HG02840 (cell line): ENCODE measurements around the gene SV2B.

Experiments
- ATAC-seq: cut with Tn5 transposase; IDR thresholded peaks from one replicate; pipeline ENCODE4 v1.9.1; 2021; ENCODE audit warnings: mild to moderate bottlenecking, moderate library complexity, moderate number of reproducible peaks; ENCODE audit not compliant: unreplicated experiment, low FRiP score

SV2B gene

DNA sequence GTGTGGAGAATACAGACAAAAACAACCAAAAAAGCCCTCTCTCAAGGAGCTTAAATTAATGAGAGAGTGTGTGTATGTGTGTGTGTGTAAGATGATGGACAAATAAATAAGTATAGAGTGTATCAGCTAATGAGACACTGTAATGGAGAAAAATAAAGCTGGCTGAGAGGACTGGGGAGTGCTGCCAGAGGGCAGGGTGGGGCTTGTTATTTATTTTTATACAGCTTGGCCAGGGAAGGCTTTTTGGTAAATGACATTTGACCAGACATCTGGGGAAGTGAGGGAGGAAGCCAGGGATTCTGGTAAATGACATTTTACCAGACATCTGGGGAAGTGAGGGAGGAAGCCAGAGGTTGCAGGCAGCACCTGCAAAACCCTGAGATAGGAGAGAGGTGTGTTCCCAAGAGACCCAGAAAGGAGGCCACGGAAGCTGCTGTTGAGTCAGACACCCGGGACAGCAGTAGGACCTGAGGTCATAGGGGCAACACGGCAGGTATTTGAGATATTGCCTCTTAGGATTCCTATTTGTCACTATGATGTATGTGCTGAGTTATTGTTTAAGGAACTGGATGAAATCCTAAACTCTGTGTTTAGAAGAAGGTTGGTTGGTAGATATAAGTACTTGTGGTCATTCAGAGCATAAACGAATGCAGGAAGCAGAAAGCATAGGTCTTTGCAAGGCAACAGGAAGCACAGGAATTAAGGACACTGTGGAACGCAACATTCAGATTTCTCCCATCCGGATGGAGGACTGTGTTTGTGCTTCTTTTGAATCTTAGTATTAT, 2.7 kb downstream of the SV2B start:
- no peak for ATAC-seq

DNA sequence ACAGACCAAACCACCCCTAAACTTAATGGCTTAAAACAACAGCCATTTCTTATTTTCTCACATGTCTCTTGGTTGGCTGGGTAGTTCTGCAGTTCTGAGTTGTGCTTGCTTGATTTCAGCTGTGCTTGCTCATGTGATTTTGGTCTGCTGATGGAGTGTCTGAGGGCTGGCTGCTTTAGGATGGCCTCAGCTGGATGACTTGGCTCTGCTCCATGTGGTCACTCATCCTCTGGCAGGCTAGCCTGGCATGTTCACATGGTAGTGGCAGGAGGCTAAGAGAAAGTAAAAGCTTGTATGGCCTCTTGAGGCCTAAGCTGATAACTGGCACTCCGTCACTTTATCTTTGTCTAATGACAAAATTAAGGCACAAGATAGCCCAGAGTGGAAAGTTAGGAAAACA, 4.1 kb downstream of the SV2B start:
- no peak for ATAC-seq

DNA sequence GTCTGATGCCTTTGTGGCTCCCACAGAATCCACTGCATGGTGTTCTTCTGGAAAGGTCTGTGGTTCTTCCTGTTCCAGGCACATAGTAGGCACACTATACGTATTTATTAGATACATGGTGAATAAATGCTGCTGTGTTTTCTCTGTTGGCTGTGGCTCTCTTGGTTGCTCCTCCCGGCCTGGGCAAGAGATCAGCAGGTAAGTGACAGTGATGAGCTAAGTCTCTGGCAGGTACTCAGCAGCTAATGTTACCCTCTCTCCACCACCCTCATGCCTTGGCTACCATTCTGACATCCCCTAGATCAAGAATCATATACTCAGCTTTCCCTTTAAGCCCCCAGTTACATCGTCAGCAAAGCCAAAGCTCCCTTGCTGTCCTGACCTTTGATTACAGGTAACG, 8.4 kb downstream of the SV2B start:
- ATAC-seq = no peak

DNA sequence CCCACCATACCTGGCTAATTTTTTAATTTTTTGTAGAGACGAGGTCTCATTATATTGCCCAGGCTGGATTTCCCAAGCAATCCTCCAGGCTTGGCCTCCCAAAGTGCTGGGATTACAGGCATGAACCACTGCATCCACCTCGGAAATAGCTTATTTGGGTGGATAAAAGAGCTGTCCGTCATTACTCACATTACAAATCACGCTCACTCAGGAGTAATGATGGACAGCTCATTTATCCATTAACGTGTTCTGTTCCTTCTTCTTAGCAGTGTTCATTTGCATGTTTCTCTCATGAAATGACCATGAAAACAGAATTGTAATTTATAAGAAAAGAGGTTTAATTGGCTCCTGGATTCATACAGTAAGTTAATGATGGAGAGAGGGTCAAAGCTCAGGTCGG, 9.8 kb downstream of the SV2B start:
- ATAC-seq = no peak

DNA sequence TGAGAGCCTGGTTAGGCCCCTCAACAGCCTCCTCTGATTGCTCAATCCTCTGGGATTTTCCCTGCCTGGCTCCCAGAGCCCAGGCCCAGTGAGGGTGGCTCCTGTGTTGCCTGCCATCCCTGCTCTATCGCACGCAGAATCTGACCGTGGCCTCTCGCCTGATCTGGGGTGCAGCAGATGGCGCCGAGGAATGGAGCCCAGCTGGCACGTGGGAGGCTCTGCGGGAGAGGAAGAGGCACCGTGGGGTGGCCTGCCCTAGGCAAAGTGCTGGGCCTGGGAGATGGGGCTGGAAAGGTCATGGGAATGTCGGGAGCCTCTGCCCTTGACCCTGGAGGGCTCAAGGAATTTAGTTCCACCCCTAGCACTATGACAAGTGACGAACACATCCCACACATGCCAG, 10.3 kb downstream of the SV2B start:
- ATAC-seq = no peak

DNA sequence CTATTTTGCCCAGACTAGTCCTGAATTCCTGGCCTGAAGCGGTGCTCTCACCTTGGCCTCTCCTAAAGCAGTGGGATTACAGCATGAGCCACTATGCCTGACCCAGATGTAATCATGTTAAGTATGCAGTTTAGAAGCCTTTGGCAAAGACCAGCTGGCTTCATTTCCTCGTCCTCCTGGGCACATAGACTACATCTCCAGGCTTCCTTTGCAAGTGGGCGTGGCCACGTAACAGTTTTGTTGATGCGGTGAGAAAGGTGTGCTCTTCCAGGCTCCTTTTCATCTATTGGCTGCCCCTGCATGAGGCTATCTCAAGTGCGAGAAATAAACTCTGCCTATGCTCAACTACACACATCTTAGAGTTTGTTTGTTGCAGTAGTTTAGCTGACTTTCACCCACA, 13.0 kb downstream of the SV2B start:
- ATAC-seq = no peak

DNA sequence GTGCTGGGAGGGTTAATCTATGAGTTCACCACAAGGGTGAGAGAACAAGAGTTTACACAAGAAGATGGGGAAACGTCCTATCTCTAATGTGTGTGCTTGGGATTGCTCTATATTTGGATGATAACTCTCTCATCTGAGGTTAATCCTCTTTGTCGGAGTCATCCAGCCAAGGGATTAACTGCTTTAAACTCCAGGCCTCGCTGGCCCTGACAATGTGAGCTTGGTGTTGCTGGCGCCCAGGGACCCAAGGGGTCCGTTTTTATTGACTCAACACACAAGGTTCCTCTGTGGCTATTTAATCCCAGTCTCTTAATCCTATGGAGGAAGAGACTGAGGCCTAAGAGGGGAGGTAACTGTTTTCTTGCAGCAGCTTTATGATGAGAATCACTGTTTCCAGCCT, 14.2 kb downstream of the SV2B start:
- ATAC-seq = no peak

DNA sequence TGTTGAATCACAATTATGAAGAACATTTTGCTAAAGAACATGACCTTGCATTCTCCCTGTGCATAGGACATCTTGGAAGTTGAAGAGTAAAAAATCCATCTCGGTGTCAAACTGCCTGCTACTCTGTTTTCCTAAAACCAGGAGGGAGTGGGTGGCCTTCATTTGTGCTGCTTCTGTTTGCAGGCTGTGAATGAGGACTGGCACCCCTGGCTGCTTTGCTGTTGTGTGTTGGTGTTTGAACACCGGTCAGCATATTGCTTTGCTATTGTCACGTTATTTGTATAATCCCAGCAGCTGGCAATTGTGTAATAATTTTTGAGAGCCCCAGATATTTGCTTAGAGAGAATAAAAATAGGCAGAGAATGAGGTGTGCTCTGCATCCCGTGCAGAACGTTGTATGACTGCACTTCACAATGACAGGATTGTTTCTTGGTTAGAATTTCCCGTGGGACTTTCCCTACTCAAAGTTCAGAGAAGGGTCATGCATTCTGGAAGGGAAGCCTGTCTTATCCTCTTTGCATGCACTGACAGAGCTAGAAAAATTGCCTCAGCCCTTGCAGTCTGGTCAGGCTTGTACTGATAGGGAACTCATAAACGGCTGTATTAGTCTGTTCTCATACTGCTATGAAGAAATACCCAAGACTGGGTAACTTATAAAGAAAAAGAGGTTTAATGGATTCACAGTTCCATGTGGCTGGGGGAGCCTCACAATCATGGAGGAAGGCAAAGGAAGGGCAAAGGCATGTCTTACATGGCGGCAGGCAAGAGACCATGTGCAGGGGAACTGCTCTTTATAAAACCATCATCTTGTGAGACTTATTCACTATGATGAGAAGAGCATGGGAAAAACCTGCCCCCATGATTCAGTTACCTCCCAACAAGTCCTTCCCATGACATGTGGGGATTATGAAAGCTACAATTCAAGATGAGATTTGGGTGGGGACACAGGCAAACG, 16.3 kb downstream of the SV2B start:
- ATAC-seq = peak; percentile 86

DNA sequence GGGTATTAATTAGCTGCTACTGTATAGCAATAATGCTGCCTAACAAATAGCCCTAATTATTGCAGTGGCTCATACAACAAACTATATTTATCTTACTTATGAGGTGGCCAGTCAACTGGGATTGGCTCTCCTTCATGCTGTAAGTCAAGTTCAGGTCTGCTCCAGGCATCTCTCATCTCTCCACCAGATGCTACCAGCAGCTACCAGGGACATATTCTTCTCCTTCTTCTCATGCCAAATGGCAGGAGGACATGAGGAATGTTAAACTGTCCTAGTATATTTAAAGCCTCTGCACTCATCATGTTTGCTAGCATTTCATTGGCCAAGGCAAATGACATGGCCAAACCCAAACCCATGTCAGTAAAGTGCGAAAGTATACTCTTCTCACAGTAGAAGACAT, 17.3 kb downstream of the SV2B start:
- ATAC-seq = no peak

DNA sequence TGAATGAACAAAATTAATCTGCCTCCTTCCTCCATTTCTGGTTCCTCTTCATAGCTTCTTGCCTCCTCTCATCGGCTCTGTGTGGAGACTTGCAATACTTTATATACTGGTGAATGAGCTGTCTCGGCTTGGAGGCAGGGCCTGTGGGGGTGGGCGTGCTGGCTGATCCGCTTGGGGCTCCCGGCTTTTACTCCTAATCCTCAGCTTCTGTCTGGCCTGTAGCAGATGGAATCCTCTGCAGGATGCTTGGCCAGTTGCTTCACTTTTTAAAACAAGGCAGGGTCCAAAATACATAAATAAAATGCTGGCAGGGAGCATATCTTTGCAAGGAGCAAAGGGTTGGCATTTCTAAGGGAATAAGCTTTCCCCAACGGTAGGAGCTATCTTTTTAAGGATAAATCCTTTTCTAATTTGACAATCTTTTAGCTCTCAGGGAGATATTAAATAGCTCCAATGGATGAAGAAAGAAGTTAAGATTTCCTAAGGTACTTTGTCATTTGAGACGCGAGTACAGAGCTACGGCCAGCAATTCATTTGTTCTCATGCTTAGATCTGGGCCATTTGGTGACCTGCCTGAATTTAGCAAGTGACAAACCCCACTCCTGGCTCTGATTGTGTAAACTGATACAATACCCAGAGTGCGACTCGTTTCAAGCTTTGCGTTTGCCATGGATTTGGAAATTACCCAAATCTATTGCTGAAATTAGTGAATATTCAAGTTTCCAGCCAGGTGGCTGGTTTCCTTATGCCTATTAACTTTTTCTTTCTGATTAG, 18.9 kb downstream of the SV2B start:
- no peak for ATAC-seq

DNA sequence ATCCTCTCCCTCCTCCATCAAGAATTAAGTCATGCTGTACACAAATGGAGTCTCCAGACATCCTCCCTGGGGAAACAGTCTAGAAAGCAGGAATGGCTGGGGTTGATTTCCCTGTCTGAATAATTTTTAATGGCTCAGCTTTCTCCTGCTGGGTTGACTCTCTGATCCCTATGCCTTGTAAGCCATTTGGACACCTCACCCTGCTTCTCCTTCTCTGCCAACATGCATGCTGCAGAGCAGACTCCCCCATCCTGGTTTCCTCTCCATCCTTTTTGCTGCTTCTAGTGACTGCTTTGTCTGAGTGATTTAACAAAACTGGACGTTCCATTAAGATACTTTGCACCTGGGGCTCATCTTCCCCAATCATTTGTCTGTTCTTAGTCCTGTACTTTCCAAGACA, 22.2 kb downstream of the SV2B start:
- no peak for ATAC-seq

DNA sequence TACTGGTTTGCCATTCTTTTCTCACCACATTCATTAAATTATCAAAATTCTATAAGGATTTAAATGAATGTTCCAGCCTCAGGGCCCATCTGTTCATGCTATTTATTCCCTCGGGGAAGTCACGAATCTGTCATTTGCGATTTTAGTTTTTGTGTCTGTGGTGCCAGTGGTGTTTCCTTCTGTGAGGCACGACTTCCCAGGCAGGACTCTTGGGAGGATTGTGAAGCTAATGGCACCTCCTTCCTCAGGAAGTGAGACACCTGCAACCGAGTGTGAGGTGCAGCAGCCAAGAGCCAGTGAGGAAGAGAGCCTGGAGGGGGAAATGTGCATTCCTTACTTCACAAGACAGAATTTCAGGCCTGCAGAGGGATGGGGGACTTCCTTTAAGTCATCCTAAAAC, 24.1 kb downstream of the SV2B start:
- ATAC-seq = no peak

DNA sequence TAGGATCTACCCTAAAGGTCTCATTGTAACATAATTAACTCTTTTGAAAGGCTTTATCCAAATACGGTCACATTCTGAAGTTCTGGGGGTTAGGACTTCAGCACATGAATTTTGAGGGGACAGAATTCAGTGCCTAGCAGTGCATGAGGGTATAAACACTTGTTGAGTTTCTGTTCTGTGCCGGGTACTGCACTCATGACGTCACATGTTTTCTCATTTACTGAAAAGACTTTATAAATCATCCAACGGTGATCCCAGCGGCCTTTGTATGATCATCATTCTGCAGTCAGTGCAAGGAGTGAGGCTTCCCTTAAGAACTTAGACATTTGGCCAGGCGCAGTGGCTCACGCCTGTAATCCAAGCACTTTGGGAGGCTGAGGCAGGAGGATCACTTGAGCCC, 25.1 kb downstream of the SV2B start:
- no peak for ATAC-seq

DNA sequence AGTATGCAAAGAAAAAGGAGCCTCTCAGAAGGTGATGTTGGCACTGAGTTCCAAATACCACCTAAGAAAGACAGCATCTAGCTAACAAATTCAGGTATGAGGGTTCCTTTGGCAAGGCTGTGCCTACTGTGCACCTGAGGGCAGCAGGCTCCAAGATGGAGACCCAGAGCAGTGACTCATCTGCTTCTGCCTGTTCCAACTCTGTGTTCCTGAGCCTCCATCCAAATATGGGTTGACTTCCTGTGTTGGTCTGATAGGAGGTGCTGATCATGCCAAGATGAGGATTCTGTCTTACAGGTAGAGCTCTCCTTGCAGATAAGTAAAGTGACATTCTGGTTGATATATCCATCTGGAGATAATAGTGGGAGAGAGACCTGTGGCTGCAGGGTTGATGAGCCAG, 26.0 kb downstream of the SV2B start:
- ATAC-seq = no peak

DNA sequence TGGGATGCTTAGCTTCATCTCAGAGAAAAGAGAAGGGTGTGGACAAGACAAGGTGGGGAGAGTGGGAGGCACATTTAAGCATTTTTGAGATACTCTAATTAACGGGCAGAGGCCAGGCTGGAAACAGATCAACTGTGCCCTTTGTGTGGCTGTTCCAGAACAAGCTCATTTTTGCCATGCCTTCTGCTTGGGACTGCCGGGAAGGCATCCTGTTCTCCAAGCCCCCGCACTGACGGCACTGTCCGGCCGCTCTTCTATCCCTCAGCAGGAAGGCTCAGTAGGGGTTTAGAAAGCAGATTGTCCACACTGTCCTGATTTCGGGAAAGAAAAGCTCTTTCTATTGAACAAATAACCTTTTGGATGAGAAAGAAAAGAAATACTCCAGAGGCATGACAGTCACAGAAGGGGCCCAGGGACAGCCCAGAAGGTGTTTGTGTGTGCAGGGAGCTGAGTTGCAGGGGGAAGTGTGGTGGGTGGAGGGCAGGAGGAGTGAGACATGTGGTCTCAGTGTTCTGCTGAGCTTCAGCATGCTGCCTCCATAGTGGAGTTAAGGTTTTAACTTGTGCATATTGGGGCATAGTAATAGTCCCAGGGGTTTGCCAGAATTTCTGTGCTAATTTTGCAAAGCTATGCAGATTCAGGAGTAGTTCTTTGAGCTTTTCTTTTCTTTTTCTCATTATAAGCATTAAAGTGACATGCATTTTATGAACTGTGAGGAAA, 27.3 kb downstream of the SV2B start:
- ATAC-seq = no peak

DNA sequence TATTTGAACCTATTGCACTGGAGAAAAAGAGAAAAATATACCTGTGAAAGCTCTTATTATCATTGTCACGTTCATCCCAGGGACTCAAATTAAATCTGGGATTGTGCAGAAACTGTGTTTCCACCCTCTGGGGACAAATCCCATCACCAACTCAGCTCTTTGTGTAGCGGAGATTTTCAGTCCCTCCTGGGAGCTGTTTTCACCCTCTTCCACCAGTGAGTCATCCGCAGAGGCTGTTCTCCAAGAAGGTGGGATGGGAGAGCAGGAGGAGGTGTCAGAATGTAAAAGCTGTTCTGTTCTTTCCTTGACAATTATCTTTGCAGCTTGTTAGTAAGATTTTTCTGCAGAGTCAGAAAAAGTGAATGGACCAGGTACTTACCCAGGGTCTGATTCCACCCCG, 28.0 kb downstream of the SV2B start:
- no peak for ATAC-seq

DNA sequence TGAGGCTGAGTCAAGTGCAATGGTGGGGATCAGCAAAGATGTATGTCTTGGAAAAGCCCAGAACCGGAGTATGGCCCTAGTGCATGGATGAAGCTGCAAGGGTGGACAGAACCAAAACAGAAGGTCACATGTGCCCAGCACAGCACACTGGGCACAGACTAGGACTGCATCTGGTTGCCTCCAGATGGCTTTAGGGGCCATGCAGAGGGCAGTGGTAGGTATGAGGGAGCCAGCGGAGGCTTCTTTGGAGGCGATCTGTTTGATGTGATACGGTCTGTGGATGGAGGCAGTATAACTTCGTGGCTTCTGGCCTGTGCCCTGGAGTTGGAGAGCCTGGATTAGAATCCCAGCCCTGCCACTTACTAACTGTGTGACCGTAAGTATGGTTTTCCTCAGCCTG, 29.4 kb downstream of the SV2B start:
- ATAC-seq = no peak

DNA sequence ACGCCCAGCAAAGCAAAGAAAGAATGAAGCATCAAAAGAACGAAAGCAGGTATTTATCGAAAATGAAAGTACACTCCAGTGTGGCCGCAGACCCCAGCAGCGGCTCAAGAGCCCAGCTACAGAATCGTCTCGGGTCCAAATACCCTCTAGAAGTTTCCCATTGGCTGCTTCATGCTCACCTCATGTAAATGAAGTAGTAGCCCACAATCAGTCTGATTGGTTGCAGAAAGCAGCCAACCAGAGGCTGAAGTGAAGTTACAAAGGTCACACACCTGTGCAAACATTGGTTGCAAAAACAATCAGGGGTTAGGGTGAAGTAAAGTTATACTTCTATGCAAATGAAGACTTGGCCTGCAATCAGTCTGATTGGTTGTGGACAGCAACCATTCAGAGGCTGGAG, 32.0 kb downstream of the SV2B start:
- no peak for ATAC-seq

DNA sequence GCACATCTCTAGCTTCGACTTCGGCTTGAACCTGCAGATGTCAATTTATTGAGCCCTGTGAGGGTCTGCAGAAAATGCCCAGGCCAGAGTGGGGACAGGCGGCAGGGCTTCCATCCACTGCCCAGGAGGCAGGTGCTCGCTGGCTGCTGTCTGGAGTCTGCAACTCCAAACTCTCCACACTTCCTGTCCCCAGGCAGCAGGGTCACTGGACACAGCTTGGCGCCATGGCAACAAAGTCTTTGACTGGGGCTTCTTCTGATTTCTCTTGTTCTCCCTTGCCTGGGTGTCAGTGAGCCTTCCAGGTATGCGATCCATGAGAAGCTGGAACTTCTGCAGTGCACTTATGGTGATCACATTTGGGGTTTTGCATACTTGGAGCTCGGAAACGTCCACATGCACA, 33.5 kb downstream of the SV2B start:
- ATAC-seq = no peak
